Prostate gland (tissue), 2 donors: ENCODE data around the gene FAM174C.

Experiments used
- CTCF ChIP-seq, 4 experiments: fragments of 200-600 bp in 2 of 4; fragments of 450-650 bp in 2 of 4; sonication (generic) in 2 of 4; IDR thresholded peaks; 1 replicate in 3 of 4; 2 replicates in 1 of 4; pipeline ENCODE4 v1.5.1; 2016 to 2019; ENCODE audit warnings: antibody characterized with exemption in 4 of 4, mild to moderate bottlenecking in 2 of 4, moderate library complexity in 2 of 4
- POLR2A ChIP-seq: fragments of 450-650 bp; IDR thresholded peaks from one replicate; pipeline ENCODE4 v1.6.1; 2016; ENCODE audit warnings: antibody characterized with exemption, mild to moderate bottlenecking

GRCh38 chr19:1274081-1274851, 1.1 kb upstream of the FAM174C start:
- TF ChIP-seq CTCF (IDR thresholded peaks at IDR 0.05) (no peak), POLR2A (no peak)
